ENCODE results near the gene HOXB2.

GRCh38 chr17:48576479-48577309, 31.8 kb upstream of the HOXB2 start:
- no peak for TF ChIP-seq YY1 (tag by site-specific recombination; IDR thresholded peaks at IDR 0.05)
- peak; percentile 49; the same call in 1 of the 2 replicates for TF ChIP-seq ZNF10 (tag by site-specific recombination; IDR thresholded peaks at IDR 0.05)
- no peak for TF ChIP-seq REST (tag by site-specific recombination; IDR thresholded peaks at IDR 0.05)
- no peak for TF ChIP-seq ZNF837 (tag by site-specific recombination; IDR thresholded peaks at IDR 0.05)
- no peak for TF ChIP-seq RBAK (tag by site-specific recombination; IDR thresholded peaks at IDR 0.05)
- no peak for TF ChIP-seq ZNF292 (tag by site-specific recombination; IDR thresholded peaks at IDR 0.05; ENCODE audit: borderline replicate concordance, low read depth)
- TF ChIP-seq HOXA7 (CRISPR knock-in tag; IDR thresholded peaks at IDR 0.05; ENCODE audit: borderline replicate concordance): no peak
- no peak for TF ChIP-seq CTCF (tag by site-specific recombination; IDR thresholded peaks at IDR 0.05)
- TF ChIP-seq PRDM10 (tag by site-specific recombination; IDR thresholded peaks at IDR 0.05): no peak
- TF ChIP-seq SALL2 (tag by site-specific recombination; IDR thresholded peaks at IDR 0.05; ENCODE audit: borderline replicate concordance): no peak
- no peak for TF ChIP-seq YY2 (tag by site-specific recombination; IDR thresholded peaks at IDR 0.05)
- no peak for TF ChIP-seq ZNF707 (tag by site-specific recombination; IDR thresholded peaks at IDR 0.05)
- no peak for TF ChIP-seq ZNF623 (tag by site-specific recombination; IDR thresholded peaks at IDR 0.05)
- TF ChIP-seq ZNF341 (tag by site-specific recombination; IDR thresholded peaks at IDR 0.05; ENCODE audit: low read depth): no peak
